ENCODE results near the gene RNF222. TPM values are rescaled to one million over a fixed set of nuclear protein-coding genes. Genes with fewer than 3 reads are reported as not detected.
"Not testable (repeated sequence)": the region's sequence is repeated elsewhere in the genome, so short reads cannot be mapped to it uniquely, and the experiment has no call there.

Gene RNF222
- total and polyA plus RNA-seq, 2 donors (not counting 1 experiment from before 2014, with no cell fraction given), result 3.0 TPM; not detected in 1

GRCh38 chr17:8398980-8399379, 1.4 kb upstream of the RNF222 start:
- Histone ChIP-seq H4K20me1 (ENCODE audit: control insufficient read depth, insufficient read depth, low read length, poor library complexity, severe bottlenecking) (no peaks in the 10 kb centered on the region), H3K4me2 (replicated peaks; ENCODE audit: low read depth, low read length, poor library complexity, severe bottlenecking) (no peak overlapping the region), H3K27me3 (replicated peaks in 1 of 4; ENCODE audit: control extremely low read depth in 1 of 4, control insufficient read depth in 3 of 4, insufficient read depth in 4 of 4, low read length in 3 of 4) (peaks cover 0 to 26% (median 17%) of the 10 kb centered on the region in 4 experiments), H2AFZ (ENCODE audit: insufficient read depth, low read depth, low read length, poor library complexity, severe bottlenecking) (no peak overlapping the region), H3K9me3 (ENCODE audit: control extremely low read depth in 1 of 3, control insufficient read depth in 2 of 3, insufficient read depth in 1 of 3, low read length in 2 of 3) (peaks cover 0 to 6% (median 2%) of the 10 kb centered on the region in 3 donors), H3K27ac (ENCODE audit: low read length in 2 of 2) (no peak overlapping the region), H3K4me1 (ENCODE audit: control insufficient read depth in 2 of 2, insufficient read depth in 2 of 2, low read length in 2 of 2) (peaks cover 2 to 4% of the 10 kb centered on the region in 2 donors), H3K36me3 (replicated peaks in 1 of 2; ENCODE audit: control extremely low read depth in 1 of 2, control insufficient read depth in 1 of 2, extremely low read depth in 1 of 2, insufficient read depth in 2 of 2, low read length in 1 of 2) (no peaks in the 10 kb centered on the region), H3K4me3 (ENCODE audit: control extremely low read depth in 1 of 5, extremely low read depth in 1 of 5, insufficient read depth in 1 of 5, low read depth in 2 of 5, low read length in 4 of 5) (no peak overlapping the region), H3K9ac (ENCODE audit: low read length) (no peak overlapping the region), H3K79me2 (ENCODE audit: control insufficient read depth, insufficient read depth, low read length) (no peaks in the 10 kb centered on the region)
- ATAC-seq (ENCODE audit: low read depth), result no peak
- TF ChIP-seq CTCF (IDR thresholded peaks at IDR 0.05) (no peak), EZH2 (IDR thresholded peaks at IDR 0.05; ENCODE audit: borderline replicate concordance, insufficient read depth, low read depth, low read length, poor library complexity, severe bottlenecking) (no peak)
- CTCF ChIA-PET, result no interaction called here
- H3K4me1 Mint-ChIP-seq, result peaks cover 2% of the 10 kb centered on the region
- no peak for DNase-seq
- no peak overlapping the region for H3K27ac Mint-ChIP-seq
- intact Hi-C loops (cut with micrococcal nuclease), result no loop called here
- H3K27me3 Mint-ChIP-seq, result peaks cover 40% of the 10 kb centered on the region
- H3K9me3 Mint-ChIP-seq (ENCODE audit: insufficient read depth), result no peaks in the 10 kb centered on the region
- POLR2A ChIA-PET, result no interaction called here
- WGBS (ENCODE audit: insufficient coverage), result 84% methylated on average over 5 of the region's 6 CpGs
- H3K4me3 Mint-ChIP-seq, result no peak overlapping the region

- CTCF ChIA-PET, result interaction anchor here (0.7 to 1.8 kb wide), 4 partner anchors 15 to 392 kb away, joined by 3 to 6 read pairs (median 4); no protein-coding TSS in a partner anchor
Observed at GRCh38 chr17:8394497-8394896, 3.1 kb downstream of the RNF222 start.

More at GRCh38 chr17:8394497-8394896, 3.1 kb downstream of the RNF222 start:
- H2AFZ ChIP-seq (ENCODE audit: insufficient read depth, low read depth, low read length, poor library complexity, severe bottlenecking); H3K4me2 ChIP-seq (replicated peaks; ENCODE audit: low read depth, low read length, poor library complexity, severe bottlenecking); H3K4me3 Mint-ChIP-seq; H3K27ac ChIP-seq (ENCODE audit: low read length in 2 of 2); H3K36me3 ChIP-seq (replicated peaks in 1 of 2; ENCODE audit: control extremely low read depth in 1 of 2, control insufficient read depth in 1 of 2, extremely low read depth in 1 of 2, insufficient read depth in 2 of 2, low read length in 1 of 2); H3K79me2 ChIP-seq (ENCODE audit: control insufficient read depth, insufficient read depth, low read length); H3K4me3 ChIP-seq (ENCODE audit: control extremely low read depth in 1 of 5, extremely low read depth in 1 of 5, insufficient read depth in 1 of 5, low read depth in 2 of 5, low read length in 4 of 5); H4K20me1 ChIP-seq (ENCODE audit: control insufficient read depth, insufficient read depth, low read length, poor library complexity, severe bottlenecking); intact Hi-C loops (cut with micrococcal nuclease); DNase-seq; H3K4me1 Mint-ChIP-seq; H3K9ac ChIP-seq (ENCODE audit: low read length); H3K9me3 Mint-ChIP-seq (ENCODE audit: insufficient read depth); POLR2A ChIA-PET; H3K27ac Mint-ChIP-seq; ATAC-seq (ENCODE audit: low read depth): not testable (repeated sequence)
- H3K27me3 Mint-ChIP-seq, result peaks cover 19% of the 10 kb centered on the region
- peaks cover 0 to 21% (median 10%) of the 10 kb centered on the region in 4 experiments for H3K27me3 ChIP-seq (replicated peaks in 1 of 4; ENCODE audit: control extremely low read depth in 1 of 4, control insufficient read depth in 3 of 4, insufficient read depth in 4 of 4, low read length in 3 of 4)
- H3K4me1 ChIP-seq (ENCODE audit: control insufficient read depth in 2 of 2, insufficient read depth in 2 of 2, low read length in 2 of 2), result peaks cover 11 to 14% of the 10 kb centered on the region in 2 donors
- WGBS (ENCODE audit: insufficient coverage), result 96% methylated on average over 7 of the region's 9 CpGs
- H3K9me3 ChIP-seq (ENCODE audit: control extremely low read depth in 1 of 3, control insufficient read depth in 2 of 3, insufficient read depth in 1 of 3, low read length in 2 of 3), result peaks cover 0 to 19% (median 2%) of the 10 kb centered on the region in 3 donors

All from B cell (primary cell).